ENCODE data around the gene XPR1.

Gene XPR1

GRCh38 chr1:180614730-180615129, 17.1 kb upstream of the XPR1 start:
- DNase-seq (ENCODE audit: extremely low read depth in 1 of 2, low read depth in 1 of 2), result no peak

GRCh38 chr1:180615493-180616290, 16.1 kb upstream of the XPR1 start:
- DNase-seq (ENCODE audit: extremely low read depth in 1 of 2, low read depth in 1 of 2), result no peak

GRCh38 chr1:180616439-180616838, 15.4 kb upstream of the XPR1 start:
- no peak for DNase-seq (ENCODE audit: extremely low read depth in 1 of 2, low read depth in 1 of 2)

- no peak for DNase-seq (ENCODE audit: extremely low read depth in 1 of 2, low read depth in 1 of 2)
These were observed 13.9 kb upstream of the XPR1 start for GRCh38 chr1:180617774-180618395.

- no peak for DNase-seq (ENCODE audit: extremely low read depth in 1 of 2, low read depth in 1 of 2)
These were observed 11.2 kb upstream of the XPR1 start for GRCh38 chr1:180620581-180620980.

GRCh38 chr1:180622658-180623508, 8.9 kb upstream of the XPR1 start:
- DNase-seq (ENCODE audit: extremely low read depth in 1 of 2, low read depth in 1 of 2), result no peak

GRCh38 chr1:180623579-180624347, 8.1 kb upstream of the XPR1 start:
- no peak for DNase-seq (ENCODE audit: extremely low read depth in 1 of 2, low read depth in 1 of 2)

- DNase-seq (ENCODE audit: extremely low read depth in 1 of 2, low read depth in 1 of 2), result no peak
These were observed 5.1 kb upstream of the XPR1 start for GRCh38 chr1:180626711-180627110.

GRCh38 chr1:180627411-180627810, 4.4 kb upstream of the XPR1 start:
- no peak for DNase-seq (ENCODE audit: extremely low read depth in 1 of 2, low read depth in 1 of 2)

- no peak for DNase-seq (ENCODE audit: extremely low read depth in 1 of 2, low read depth in 1 of 2)
These were observed 3.2 kb upstream of the XPR1 start for GRCh38 chr1:180628646-180629045.

- no peak for DNase-seq (ENCODE audit: extremely low read depth in 1 of 2, low read depth in 1 of 2)
These were observed 1.2 kb upstream of the XPR1 start for GRCh38 chr1:180630408-180631193.

- no peak for DNase-seq (ENCODE audit: extremely low read depth in 1 of 2, low read depth in 1 of 2)
These were observed 542 bp upstream of the XPR1 start for GRCh38 chr1:180631194-180631765.

GRCh38 chr1:180632326-180633056, 669 bp downstream of the XPR1 start:
- DNase-seq (ENCODE audit: extremely low read depth in 1 of 2, low read depth in 1 of 2), result peak; percentile 26 to 50

- no peak for DNase-seq (ENCODE audit: extremely low read depth in 1 of 2, low read depth in 1 of 2)
These were observed 1.5 kb downstream of the XPR1 start for GRCh38 chr1:180633057-180634056.

GRCh38 chr1:180636138-180636537, 4.3 kb downstream of the XPR1 start:
- no peak for DNase-seq (ENCODE audit: extremely low read depth in 1 of 2, low read depth in 1 of 2)

- no peak for DNase-seq (ENCODE audit: extremely low read depth in 1 of 2, low read depth in 1 of 2)
These were observed 8.0 kb downstream of the XPR1 start for GRCh38 chr1:180639871-180640270.

GRCh38 chr1:180640531-180640949, 8.7 kb downstream of the XPR1 start:
- DNase-seq (ENCODE audit: extremely low read depth in 1 of 2, low read depth in 1 of 2), result no peak

- DNase-seq (ENCODE audit: extremely low read depth in 1 of 2, low read depth in 1 of 2), result no peak
These were observed 9.8 kb downstream of the XPR1 start for GRCh38 chr1:180641662-180642061.
